CD14-positive monocyte (primary cell): Measurements from ENCODE around the gene TM2D3. TPM values are rescaled to one million over a fixed set of nuclear protein-coding genes. Genes with fewer than 3 reads are reported as not detected.
"Not testable (repeated sequence)": the region's sequence is repeated elsewhere in the genome, so short reads cannot be mapped to it uniquely, and the experiment has no call there.

ENCODE experiments used
- DNase-seq, 3 donors: peaks; one replicate each; pipeline ENCODE4 v3.0.0-alpha.2; 2011 to 2022
- H2AFZ ChIP-seq: 2 replicates; pipeline ENCODE4 v1.6.0; 2012; ENCODE audit warnings: mild to moderate bottlenecking, low read depth, low read length, inconsistent platforms; ENCODE audit not compliant: insufficient read depth, poor library complexity, severe bottlenecking
- H3K27ac ChIP-seq, 2 donors: 1 replicate in 1 of 2; 2 replicates in 1 of 2; pipeline ENCODE4 v1.5.1; 2012 to 2013; ENCODE audit warnings: low read length in 2 of 2, control low read depth in 1 of 2, inconsistent platforms in 1 of 2, low read depth in 1 of 2, mild to moderate bottlenecking in 1 of 2
- H3K27me3 ChIP-seq, 2 donors: one replicate each; pipeline versions ENCODE4 v1.6.0 to v1.6.1; 2011 to 2013; ENCODE audit warnings: low read length in 2 of 2; ENCODE audit not compliant: control insufficient read depth in 2 of 2, insufficient read depth in 2 of 2
- H3K36me3 ChIP-seq, 2 donors: replicated peaks in 1 of 2; 1 replicate in 1 of 2; 2 replicates in 1 of 2; pipeline versions ENCODE4 v1.5.1 to v1.6.1; 2012 to 2013; ENCODE audit warnings: low read length in 2 of 2, control low read depth in 1 of 2, inconsistent platforms in 1 of 2, mild to moderate bottlenecking in 1 of 2; ENCODE audit not compliant: insufficient read depth in 2 of 2, control insufficient read depth in 1 of 2
- H3K4me1 ChIP-seq, 2 donors: 1 replicate in 1 of 2; 2 replicates in 1 of 2; pipeline versions ENCODE4 v1.5.1 to v1.6.1; 2012 to 2013; ENCODE audit warnings: low read length in 2 of 2, control low read depth in 1 of 2, inconsistent platforms in 1 of 2, mild to moderate bottlenecking in 1 of 2, moderate library complexity in 1 of 2; ENCODE audit not compliant: insufficient read depth in 2 of 2, control insufficient read depth in 1 of 2
- H3K4me2 ChIP-seq: replicated peaks from 2 replicates; pipeline ENCODE3; 2012; ENCODE audit warnings: low read length, moderate library complexity, mild to moderate bottlenecking; ENCODE audit not compliant: poor library complexity, severe bottlenecking; ENCODE audit errors: extremely low read depth
- H3K4me3 ChIP-seq, 3 experiments: fragments of 200-600 bp in 1 of 3; sonication (generic) in 1 of 3; replicated peaks in 1 of 3; 1 replicate in 2 of 3; 2 replicates in 1 of 3; pipeline ENCODE4 v1.5.1; 2011 to 2013; ENCODE audit warnings: low read length in 3 of 3, mild to moderate bottlenecking in 3 of 3, control low read depth in 2 of 3, low read depth in 2 of 3, inconsistent platforms in 1 of 3, moderate library complexity in 1 of 3
- H3K79me2 ChIP-seq: 2 replicates; pipeline ENCODE4 v1.6.0; 2012; ENCODE audit warnings: mild to moderate bottlenecking, control low read depth, inconsistent platforms, low read length, moderate library complexity; ENCODE audit not compliant: insufficient read depth
- H3K9ac ChIP-seq: 2 replicates; pipeline ENCODE4 v1.6.0; 2017; ENCODE audit warnings: low read length, mild to moderate bottlenecking; ENCODE audit not compliant: insufficient read depth, poor library complexity, severe bottlenecking
- H3K9me3 ChIP-seq, 2 donors: replicated peaks in 1 of 2; 1 replicate in 1 of 2; 2 replicates in 1 of 2; pipeline versions ENCODE4 v1.5.1 to v1.6.1; 2012 to 2013; ENCODE audit warnings: low read length in 2 of 2, control low read depth in 1 of 2; ENCODE audit not compliant: control insufficient read depth in 1 of 2, insufficient read depth in 1 of 2
- H4K20me1 ChIP-seq: 2 replicates; pipeline ENCODE4 v1.6.0; 2012; ENCODE audit warnings: mild to moderate bottlenecking, low read length, control low read depth, moderate library complexity; ENCODE audit not compliant: insufficient read depth
- H3K27ac Mint-ChIP-seq, 7 donors: one replicate each; pipeline ENCODE4 v1.8.0; 2020; ENCODE audit warnings: mild to moderate bottlenecking in 7 of 7, mixed read lengths in 7 of 7, moderate library complexity in 6 of 7, inconsistent platforms in 2 of 7
- H3K27me3 Mint-ChIP-seq, 3 donors: one replicate each; pipeline ENCODE4 v1.8.0; 2021 to 2022; ENCODE audit warnings: low read depth in 3 of 3, mild to moderate bottlenecking in 3 of 3, mixed read lengths in 3 of 3, moderate library complexity in 3 of 3, inconsistent platforms in 1 of 3
- H3K36me3 Mint-ChIP-seq, 2 donors: one replicate each; pipeline ENCODE4 v1.8.0; 2020; ENCODE audit warnings: mixed read lengths in 2 of 2, inconsistent platforms in 1 of 2, mild to moderate bottlenecking in 1 of 2
- H3K4me1 Mint-ChIP-seq: one replicate; pipeline ENCODE4 v1.8.0; 2020; ENCODE audit warnings: mild to moderate bottlenecking, mixed read lengths
- H3K4me3 Mint-ChIP-seq, 2 donors: one replicate each; pipeline ENCODE4 v1.8.0; 2020; ENCODE audit warnings: mild to moderate bottlenecking in 2 of 2, mixed read lengths in 2 of 2, moderate library complexity in 1 of 2
- H3K9me3 Mint-ChIP-seq, 7 donors: one replicate each; pipeline ENCODE4 v1.8.0; 2020 to 2022; ENCODE audit warnings: mixed read lengths in 7 of 7, mild to moderate bottlenecking in 6 of 7, moderate library complexity in 6 of 7, inconsistent platforms in 2 of 7
- WGBS: methylation state at CpG from one replicate; pipeline ENCODE4 v1.1.5; 2013; ENCODE audit warnings: missing lambda C conversion rate; ENCODE audit not compliant: insufficient coverage; 5-methylcytosine and 5-hydroxymethylcytosine counted together
- intact Hi-C, 2 donors: fragments of 100-400 bp; cut with micrococcal nuclease; formaldehyde crosslinking; loops; one replicate each; pipeline versions ENCODE4 v1.15.0 to v1.15.1; 2023
- polyA plus RNA-seq, 3 donors: library from polyadenylated mRNA; depleted of rRNA in 1 of 3; unstranded in 2 of 3; stranded (reverse) in 1 of 3; fragments of 300-500 nt in 2 of 3; fragments of >200 nt in 1 of 3; fragmentation: Illumina TruSeq in 2 of 3; gene quantifications; 1 replicate in 2 of 3; 2 replicates in 1 of 3; pipeline ENCODE4 v1.2.3, GENCODE V29; 2012 to 2021
- TF ChIP-seq, protein P1 (sequence below): fragments of 200-600 bp; IDR thresholded peaks from one replicate; pipeline ENCODE4 v1.8.0; 2022; ENCODE audit warnings: antibody characterized with exemption, mild to moderate bottlenecking

Gene TM2D3
- polyA plus RNA-seq, 3 donors = 22.9 to 54.6 (median 26.5) TPM

GRCh38 chr15:101633356-101633755, 18.8 kb downstream of the TM2D3 start:
- H3K27ac Mint-ChIP-seq = peak overlapping the region in 1 of 7 donors; percentile 58
- H3K36me3 ChIP-seq = no peaks in the 10 kb centered on the region
- DNase-seq = no peak
- no peak overlapping the region for H3K4me2 ChIP-seq
- H3K4me3 Mint-ChIP-seq = no peak overlapping the region
- no peaks in the 10 kb centered on the region for H3K27me3 ChIP-seq
- no peaks in the 10 kb centered on the region for H3K79me2 ChIP-seq
- peaks cover 4 to 6% of the 10 kb centered on the region in 2 donors for H3K36me3 Mint-ChIP-seq
- H3K9ac ChIP-seq = no peak overlapping the region
- TF ChIP-seq, protein P1, sequence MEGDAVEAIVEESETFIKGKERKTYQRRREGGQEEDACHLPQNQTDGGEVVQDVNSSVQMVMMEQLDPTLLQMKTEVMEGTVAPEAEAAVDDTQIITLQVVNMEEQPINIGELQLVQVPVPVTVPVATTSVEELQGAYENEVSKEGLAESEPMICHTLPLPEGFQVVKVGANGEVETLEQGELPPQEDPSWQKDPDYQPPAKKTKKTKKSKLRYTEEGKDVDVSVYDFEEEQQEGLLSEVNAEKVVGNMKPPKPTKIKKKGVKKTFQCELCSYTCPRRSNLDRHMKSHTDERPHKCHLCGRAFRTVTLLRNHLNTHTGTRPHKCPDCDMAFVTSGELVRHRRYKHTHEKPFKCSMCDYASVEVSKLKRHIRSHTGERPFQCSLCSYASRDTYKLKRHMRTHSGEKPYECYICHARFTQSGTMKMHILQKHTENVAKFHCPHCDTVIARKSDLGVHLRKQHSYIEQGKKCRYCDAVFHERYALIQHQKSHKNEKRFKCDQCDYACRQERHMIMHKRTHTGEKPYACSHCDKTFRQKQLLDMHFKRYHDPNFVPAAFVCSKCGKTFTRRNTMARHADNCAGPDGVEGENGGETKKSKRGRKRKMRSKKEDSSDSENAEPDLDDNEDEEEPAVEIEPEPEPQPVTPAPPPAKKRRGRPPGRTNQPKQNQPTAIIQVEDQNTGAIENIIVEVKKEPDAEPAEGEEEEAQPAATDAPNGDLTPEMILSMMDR = no peak
- intact Hi-C loops = no loop called here
- no peaks in the 10 kb centered on the region for H3K9me3 ChIP-seq
- H3K27ac ChIP-seq = no peak overlapping the region
- no peak overlapping the region for H2AFZ ChIP-seq
- no peaks in the 10 kb centered on the region for H3K9me3 Mint-ChIP-seq
- H3K27me3 Mint-ChIP-seq = peaks cover 0 to 2% (median 0%) of the 10 kb centered on the region in 3 donors
- H3K4me3 ChIP-seq = no peak overlapping the region
- H3K4me1 ChIP-seq = no peaks in the 10 kb centered on the region
- H4K20me1 ChIP-seq = no peaks in the 10 kb centered on the region
- H3K4me1 Mint-ChIP-seq = no peaks in the 10 kb centered on the region
- 100% methylated on average over 3 of the region's 3 CpGs for WGBS

- H3K27ac ChIP-seq, H3K4me3 ChIP-seq, H3K27me3 Mint-ChIP-seq, H3K4me2 ChIP-seq, H3K79me2 ChIP-seq, H3K4me3 Mint-ChIP-seq, H3K9ac ChIP-seq, H3K27ac Mint-ChIP-seq, H4K20me1 ChIP-seq, intact Hi-C loops, H3K36me3 ChIP-seq, H3K27me3 ChIP-seq, H2AFZ ChIP-seq, DNase-seq: not testable (repeated sequence)
- Mint-ChIP-seq H3K9me3 (peaks cover 27 to 53% (median 46%) of the 10 kb centered on the region in 7 donors), H3K4me1 (peaks cover 13% of the 10 kb centered on the region), H3K36me3 (peaks cover 12 to 23% of the 10 kb centered on the region in 2 donors)
- 93% methylated on average over 3 of the region's 15 CpGs for WGBS
- H3K4me1 ChIP-seq = peaks cover 0 to 11% of the 10 kb centered on the region in 2 donors
- H3K9me3 ChIP-seq = peaks cover 25 to 40% of the 10 kb centered on the region in 2 donors
Measured at GRCh38 chr15:101626729-101627128, 25.5 kb downstream of the TM2D3 start.
